Activated CD4-positive, alpha-beta T cell treated with anti-CD3 and anti-CD28 coated beads, Interleukin-2, Interleukin-6, amounts not matched to agents 100 ng/mL and 50 ng/mL, durations not matched to agents 16 hours and 8 hours (primary cell): ENCODE data around the gene LSM14B.
"Not testable (repeated sequence)": the region's sequence is repeated elsewhere in the genome, so short reads cannot be mapped to it uniquely, and the experiment has no call there.

Experiments used
- DNase-seq: peaks from one replicate; pipeline ENCODE4 v3.0.0-alpha.2; 2020

Gene LSM14B

GRCh38 chr20:62121776-62122653 is at the start of gene LSM14B:
Gene LSM14B, plus strand, starts transcription at chr20:62122475. Its CDS starts 192 bp downstream, at chr20:62122667.
- DNase-seq, result peak; percentile 97

DNA sequence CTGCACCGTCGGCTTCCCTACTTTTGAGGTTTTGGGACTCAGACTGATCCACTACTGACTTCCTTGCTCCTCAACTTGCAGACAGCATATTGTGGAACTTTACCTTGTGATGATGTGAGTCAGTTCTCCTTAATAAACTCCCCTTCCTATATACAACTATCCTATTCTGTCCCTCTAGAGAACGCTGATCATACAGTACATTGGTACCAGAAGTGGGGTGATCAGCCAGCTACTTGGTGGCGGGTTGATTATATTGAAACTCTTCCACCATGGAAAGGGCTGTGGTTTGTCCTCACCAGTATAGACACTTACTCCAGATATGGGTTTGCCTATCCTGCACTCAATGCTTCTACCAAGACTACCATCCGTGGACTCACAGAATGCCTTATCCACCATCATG is 49.0 kb upstream of the LSM14B start:
- DNase-seq, result no peak

DNA sequence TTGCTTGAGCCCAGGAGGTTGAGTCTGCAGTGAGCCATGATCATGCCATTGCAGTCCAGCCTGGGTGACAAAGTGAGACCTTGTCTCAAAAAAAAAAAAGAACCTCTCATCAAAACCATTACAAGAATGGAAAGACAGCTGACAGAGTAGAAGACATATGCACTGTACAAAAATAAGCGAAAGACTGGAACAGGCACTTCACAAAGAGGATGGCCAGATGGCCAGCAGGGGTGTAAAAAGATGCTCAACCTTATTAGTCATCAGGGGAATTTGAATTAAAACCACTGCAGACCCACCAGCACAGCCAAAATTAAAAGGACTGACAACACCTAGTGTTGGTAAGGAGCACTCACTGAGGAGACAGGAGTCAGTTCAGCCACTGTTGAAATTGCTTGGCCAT is 43.1 kb upstream of the LSM14B start:
- DNase-seq, result no peak

DNA sequence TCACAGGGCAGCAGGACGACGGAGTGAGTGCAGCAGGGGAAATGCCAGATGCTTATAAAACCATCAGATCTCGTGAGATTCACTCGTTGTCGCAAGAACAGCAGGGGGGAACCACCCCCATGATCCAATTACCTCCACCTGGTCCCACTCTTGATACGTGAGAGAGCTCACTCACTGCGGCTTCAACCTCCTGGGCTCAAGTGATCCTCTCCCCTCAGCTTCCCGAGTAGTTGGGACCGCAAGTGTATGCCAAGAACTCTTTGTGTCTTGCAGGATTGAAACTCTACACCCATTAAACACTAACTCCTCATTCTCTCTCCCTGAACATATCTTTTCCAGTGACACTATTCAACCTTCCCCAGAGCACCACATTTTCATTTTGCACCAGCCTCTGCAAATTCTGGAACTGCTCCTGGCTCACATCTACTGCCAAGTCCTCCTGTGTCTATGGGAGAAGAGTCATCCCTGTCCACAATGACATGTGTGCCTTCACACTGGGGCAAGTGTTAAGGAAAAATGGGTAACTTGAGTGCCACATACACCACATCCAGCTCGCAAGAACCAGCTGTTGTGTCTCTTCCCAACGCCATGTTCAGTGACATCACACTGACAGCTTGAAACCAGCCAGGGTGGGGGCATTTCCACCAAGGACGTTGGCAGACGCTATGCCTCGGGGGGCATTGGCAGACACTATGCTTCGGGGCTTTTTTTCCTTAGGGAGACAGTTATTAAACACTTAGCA is 41.9 kb upstream of the LSM14B start:
- DNase-seq, result no peak

DNA sequence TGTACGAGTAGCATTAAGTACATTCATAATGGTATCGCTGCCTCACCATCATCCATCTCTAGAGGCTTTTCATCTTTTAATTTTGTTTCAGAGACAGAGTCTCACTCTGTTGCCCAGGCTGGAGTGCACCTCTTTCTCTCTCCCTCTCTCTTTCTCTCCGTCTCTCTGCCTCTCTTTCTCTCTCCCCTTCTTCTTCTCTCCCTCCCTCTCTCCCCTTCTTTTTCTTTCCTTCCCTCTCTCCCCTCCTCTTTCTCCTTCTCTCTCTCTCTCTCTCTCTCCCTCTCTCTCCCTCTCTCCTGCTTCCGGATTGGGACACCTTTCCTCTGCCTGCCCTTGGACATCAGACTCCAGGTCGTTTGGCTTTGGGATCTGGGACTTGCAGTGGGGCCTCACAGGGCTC is 39.0 kb upstream of the LSM14B start:
- DNase-seq, result no peak

DNA sequence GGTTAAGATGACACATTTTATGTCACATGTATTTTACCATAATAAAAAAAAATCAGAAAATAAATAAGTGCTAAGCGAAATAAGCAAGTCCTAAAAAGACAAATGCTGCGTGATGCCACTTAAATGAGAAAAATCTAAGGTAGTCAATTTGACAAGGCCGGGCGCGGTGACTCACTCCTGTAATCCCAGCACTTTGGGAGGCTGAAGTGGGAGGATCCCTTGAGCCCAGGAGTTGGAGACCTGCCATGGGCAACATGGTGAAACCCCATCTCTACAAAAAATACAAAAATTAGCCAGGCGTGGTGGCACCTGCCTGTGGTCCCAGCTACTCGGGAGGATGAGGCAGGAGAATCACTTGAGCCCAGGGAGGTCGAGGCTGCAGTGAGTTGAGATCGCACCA is 38.1 kb upstream of the LSM14B start:
- not testable (repeated sequence) for DNase-seq

- DNase-seq, result no peak
These were observed 37.1 kb upstream of the LSM14B start for GRCh38 chr20:62085206-62085605.

DNA sequence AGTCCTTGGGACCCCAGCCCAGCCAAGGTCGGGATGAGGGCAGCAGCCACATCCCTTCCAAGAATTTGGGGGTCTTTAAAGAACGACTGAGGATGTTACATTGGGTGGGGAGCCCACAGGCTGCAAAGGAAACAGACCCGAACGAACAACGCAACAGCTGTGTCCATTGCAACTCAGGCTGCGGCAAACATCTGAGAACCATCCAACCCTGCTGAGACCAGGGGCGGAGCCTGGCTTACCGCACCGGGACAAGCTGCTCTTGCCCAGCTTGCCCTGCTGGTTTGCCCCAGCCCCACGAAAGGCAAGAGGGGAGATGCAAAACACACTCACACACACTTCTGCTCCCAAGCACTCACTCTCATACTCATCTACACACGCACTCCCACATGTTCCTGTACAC is 35.0 kb upstream of the LSM14B start:
- no peak for DNase-seq

DNA sequence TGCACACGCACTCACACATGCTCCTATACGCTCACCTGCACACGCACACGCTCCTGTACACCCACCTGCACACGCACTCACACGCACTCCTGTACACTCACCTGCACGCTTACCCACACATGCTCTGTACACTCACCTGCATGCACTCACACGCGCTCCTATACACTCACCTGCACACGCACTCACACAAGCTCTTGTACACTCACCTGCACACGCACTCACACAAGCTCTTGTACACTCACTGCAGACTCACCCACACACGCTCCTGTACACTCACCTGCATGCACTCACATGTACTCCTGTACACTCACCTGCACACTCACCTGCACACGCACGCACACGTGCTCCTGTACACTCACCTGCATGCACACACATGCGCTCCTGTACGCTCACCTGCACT is 34.6 kb upstream of the LSM14B start:
- no peak for DNase-seq

DNA sequence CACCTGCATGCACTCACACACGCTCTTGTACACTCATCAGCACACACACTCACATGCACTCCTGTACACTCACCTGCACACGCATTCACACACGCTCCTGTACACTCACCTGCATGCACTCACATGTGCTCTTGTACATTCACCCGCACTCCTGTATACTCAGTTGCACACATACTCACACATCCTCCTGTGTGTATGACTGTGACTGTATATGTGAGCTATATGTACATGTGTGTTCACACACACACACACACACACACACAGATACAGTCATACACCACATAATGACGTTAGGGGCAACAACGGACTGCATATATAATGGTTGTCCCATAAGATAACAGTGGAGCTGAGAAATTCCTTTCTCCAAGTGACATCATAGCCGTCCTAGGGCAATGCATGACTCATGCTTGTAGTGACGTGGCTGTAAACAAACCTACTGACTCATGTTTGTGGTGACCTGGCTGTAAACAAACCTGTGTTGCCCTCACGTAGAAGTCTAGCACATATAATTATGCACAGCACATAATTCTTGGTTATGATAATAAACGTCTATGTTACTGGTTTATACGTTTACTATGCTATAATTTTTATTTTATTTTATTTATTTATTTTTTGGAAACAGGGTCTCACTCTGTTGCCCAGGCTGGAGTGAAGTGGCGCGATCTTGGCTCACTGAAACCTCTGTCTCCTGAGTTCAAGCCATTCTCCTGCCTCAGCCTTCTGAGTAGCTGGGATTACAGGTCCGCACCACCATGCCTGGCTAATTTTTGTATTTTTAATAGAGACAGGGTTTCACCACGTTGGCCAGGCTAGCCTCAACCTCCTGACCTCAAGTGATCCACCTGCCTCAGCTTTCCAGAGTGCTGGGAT is 33.8 kb upstream of the LSM14B start:
- peak; percentile 16 for DNase-seq

- DNase-seq, result no peak
These were observed 32.9 kb upstream of the LSM14B start for GRCh38 chr20:62089393-62089792.

DNA sequence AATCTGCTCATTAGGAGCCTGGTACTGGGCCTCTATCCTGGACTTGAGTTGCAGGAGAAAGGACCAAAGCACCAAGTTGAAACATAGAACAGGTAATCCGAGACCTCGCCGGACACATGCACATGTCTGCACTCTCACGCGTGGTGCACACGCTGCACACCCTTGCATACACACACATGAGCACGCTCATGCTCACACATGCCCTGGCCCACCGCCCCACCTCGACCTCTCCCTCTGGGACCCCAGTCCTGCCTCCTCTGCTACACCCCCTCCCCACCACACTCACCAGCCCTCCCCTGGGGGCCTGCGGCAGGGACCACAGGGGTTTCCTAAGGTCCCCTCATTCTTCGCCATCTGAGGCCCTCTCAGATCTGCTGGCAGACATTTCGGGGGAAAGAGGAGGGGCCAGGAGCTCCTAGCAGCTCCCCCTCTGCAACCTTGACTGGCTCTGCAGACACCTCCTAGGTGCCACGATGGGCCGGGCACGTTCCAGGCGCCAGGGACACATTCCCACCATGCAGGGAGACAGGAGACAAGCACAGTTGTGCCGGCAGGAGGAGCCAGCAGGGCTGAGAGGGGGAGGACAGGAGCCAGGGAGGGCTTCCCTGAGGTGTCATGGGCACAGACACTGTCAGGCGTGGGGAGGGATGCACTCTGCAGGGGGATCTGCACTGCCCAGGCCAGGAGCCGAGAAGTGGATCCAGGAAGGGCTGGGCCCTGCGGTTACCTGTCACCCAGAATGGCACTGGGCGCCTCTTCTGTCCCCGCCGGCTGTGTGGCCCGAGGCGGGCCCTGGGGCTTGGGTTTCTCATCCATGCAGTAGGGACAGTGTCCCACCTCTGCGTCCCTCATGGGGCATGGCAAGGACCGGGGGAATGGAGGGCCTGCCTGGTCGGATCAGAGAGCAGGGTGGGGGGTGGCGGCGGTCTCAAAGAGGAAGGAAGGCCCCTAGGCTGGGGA is 25.6 kb upstream of the LSM14B start:
- no peak for DNase-seq

GRCh38 chr20:62097881-62098407 is 24.3 kb upstream of the LSM14B start:
- no peak for DNase-seq

DNA sequence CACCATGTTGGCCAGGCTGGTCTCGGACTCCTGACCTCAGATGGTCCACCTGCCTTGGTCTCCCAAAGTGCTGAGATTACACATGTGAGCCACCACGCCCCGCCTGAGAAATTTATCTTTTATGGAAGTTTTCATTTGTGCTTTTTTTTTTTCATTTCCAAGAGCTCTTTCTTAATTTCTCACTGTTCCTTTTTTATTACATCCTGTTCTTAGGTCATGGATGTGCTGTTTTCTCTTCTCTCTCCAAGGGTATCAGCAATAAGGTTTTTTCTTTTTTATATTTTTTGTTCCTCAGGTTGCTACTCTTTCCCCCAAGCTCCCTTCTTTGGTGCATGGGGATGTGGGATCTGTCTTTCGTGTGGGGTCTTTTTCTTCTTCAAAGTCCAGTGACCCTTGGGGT is 21.2 kb upstream of the LSM14B start:
- DNase-seq, result no peak

DNA sequence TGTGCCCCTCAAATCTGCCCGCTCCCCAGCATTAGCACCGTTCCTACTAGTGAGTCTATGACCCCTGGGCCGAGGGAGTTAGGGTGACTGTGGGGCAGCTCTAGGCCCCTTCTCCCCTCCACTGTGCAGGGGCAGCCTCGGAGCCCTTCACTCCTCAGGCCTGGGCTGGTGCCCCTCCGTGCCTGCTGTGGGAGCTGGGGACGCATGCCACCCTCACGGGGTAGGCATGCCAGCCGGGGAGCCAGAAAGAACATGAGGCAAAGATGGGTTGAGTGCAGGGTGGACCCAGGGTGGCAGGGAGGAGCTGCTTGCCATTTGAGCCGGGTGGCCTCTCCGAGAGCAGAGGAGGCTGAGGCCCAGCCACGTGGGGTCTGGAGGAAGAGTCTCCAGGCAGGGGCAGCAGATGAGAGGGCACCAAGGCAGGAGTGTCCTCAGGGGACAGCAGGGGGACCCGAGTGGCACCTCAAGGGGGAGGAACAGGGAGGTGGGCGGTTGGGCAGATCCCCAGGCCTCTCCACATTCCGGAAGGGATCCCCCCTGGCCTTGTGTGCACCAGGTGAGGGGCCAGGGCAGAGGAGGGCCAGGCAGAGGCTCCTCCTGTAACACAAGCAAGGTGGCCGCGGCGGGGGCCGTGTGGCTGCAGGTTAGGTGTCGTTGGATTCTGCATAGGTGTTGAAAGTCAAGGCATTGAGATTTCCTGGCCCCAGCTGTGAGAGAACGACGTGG is 18.6 kb upstream of the LSM14B start:
- DNase-seq, result no peak

GRCh38 chr20:62104234-62104789 is 18.0 kb upstream of the LSM14B start:
- no peak for DNase-seq

DNA sequence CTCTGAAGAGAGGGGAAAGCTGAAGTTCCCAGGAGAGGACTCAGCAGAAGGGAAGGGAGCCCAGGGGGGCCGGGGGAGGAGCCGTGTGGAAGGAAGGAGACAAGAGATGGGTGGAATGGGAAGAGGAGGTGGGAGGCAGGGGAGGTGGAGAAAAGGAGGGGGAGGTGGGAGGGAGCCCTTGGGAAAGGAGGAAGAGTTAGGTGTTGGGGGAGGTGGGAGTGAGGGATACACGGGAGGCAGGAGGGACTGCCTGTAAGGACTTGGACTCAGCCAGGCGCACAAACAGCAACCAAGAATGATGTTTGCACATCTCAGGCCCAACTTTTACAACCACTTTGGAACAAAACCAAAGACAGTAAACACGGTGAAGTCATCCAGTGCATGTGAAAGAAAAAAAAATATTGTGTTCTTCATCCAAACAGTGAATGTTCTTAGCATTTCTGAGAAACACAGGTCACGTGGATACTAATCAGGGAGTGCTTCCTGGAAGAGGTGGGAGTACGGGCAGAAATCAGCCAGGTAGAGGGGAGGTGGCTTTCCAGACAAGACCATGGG is 17.4 kb upstream of the LSM14B start:
- no peak for DNase-seq

DNA sequence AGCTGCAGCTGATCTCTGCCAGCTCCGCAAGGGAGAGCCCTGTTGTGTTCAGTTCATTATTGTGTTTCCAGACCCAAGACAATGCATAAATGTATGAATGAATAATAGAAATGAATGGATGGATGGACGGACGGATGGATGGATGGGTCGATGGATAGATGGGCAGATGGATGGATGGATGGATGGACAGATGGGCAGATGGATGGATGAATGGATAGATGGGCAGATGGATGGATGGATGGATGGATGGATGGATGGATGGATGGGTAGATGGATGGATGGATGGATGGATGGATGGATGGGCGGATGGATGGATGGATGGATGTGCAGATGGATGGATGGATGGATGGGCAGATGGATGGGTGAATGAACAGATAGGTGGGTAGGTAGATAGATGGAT is 16.7 kb upstream of the LSM14B start:
- no peak for DNase-seq

GRCh38 chr20:62111148-62111547 is 11.1 kb upstream of the LSM14B start:
- no peak for DNase-seq

GRCh38 chr20:62112368-62112767 is 9.9 kb upstream of the LSM14B start:
- DNase-seq, result no peak
